Chondrocyte (in vitro differentiated cells): ENCODE results near the gene KLF14. TPM values are rescaled to one million over a fixed set of nuclear protein-coding genes. Genes with fewer than 3 reads are reported as not detected.
A peak's percentile ranks its signal among the peaks of the same experiment; 100 is the strongest.

Experiments used
- DNase-seq: peaks from one replicate; pipeline ENCODE4 v3.0.0; 2021; ENCODE audit warnings: mixed read lengths, low spot score
- H3K27ac Mint-ChIP-seq: one replicate; pipeline ENCODE4 v1.8.0; 2021; ENCODE audit warnings: mild to moderate bottlenecking, moderate library complexity, mixed read lengths; ENCODE audit not compliant: unreplicated experiment
- H3K27me3 Mint-ChIP-seq: 2 replicates; pipeline ENCODE4 v1.8.0; 2021; ENCODE audit warnings: low read depth, mixed read lengths
- H3K36me3 Mint-ChIP-seq: 2 replicates; pipeline ENCODE4 v1.8.0; 2021; ENCODE audit warnings: low read depth, mixed read lengths
- H3K4me1 Mint-ChIP-seq: 2 replicates; pipeline ENCODE4 v1.8.0; 2021; ENCODE audit warnings: low read depth, mild to moderate bottlenecking, mixed read lengths
- H3K4me3 Mint-ChIP-seq: one replicate; pipeline ENCODE4 v1.8.0; 2021; ENCODE audit warnings: mild to moderate bottlenecking, moderate library complexity, mixed read lengths; ENCODE audit not compliant: unreplicated experiment
- H3K9me3 Mint-ChIP-seq: 2 replicates; pipeline ENCODE4 v1.8.0; 2021; ENCODE audit warnings: low read depth, mixed read lengths
- CTCF ChIP-seq: fragments of 200-600 bp; sonication (generic); IDR thresholded peaks from 2 replicates; pipeline ENCODE4 v1.5.0; 2021; ENCODE audit warnings: antibody characterized with exemption, mild to moderate bottlenecking, moderate library complexity
- total RNA-seq: library from RNA; stranded (reverse); gene quantifications from 3 replicates; pipeline ENCODE4 v1.2.1, GENCODE V29; 2021

KLF14 gene
- total RNA-seq, 1 donor from 2014 or later = not detected

DNA sequence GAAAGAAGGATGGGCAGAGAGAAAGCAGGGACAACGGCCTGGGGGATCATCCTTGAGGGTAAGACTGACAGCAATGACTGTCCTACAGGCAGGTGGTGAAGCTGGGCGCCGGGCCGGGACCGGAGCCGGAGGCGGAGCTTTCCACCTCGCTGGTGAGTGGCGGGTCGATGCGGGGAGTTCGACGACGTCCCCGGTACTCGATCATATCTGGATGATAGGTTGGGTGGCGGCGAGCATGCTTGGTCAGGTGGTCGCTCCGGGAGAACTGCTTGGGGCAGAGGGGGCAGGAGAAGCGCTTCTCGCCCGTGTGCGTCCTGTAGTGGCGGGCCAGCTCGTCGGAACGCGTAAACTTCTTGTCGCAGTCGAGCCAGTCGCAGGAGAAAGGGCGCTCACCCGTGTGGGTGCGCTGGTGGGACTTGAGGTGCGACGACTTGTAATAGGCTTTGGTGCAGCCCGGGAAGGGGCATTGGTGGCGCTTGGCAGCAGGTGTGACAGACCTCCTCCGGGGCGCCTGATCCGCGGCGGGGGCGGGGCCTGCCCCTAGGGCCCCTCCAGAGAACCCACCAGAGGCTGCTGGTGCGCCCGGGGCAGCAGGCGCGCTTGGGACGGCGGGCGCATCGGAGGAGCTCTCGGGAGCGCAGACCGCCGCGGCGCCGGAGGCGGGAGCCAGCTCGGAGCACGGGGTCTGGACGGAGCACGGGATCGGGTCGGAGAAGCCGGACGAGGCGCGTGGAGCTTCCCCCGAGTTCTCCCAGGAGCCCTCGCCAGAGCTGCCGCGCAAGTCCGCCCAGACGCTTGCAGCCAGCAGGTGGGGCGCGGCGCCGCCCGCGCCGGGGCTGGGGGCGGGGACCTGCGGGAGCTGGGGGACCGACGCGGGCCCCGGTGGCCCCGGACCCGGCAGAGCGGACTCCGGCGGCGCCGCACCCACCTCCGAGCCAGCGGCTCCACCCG, 752 bp downstream of the KLF14 start:
- peaks cover 46% of the 10 kb centered on the region for H3K27me3 Mint-ChIP-seq
- H3K9me3 Mint-ChIP-seq = peaks cover 41% of the 10 kb centered on the region
- H3K36me3 Mint-ChIP-seq = peaks cover 28% of the 10 kb centered on the region
- peak; percentile 41 for TF ChIP-seq CTCF
- no peak for DNase-seq
- H3K4me1 Mint-ChIP-seq = peaks cover 7% of the 10 kb centered on the region
- H3K27ac Mint-ChIP-seq = no peak overlapping the region
- peak overlapping the region; percentile 51 for H3K4me3 Mint-ChIP-seq

GRCh38 chr7:130723784-130724183, 10.2 kb downstream of the KLF14 start:
- H3K36me3 Mint-ChIP-seq = no peaks in the 10 kb centered on the region
- no peak for DNase-seq
- H3K27ac Mint-ChIP-seq = no peak overlapping the region
- H3K27me3 Mint-ChIP-seq = peaks cover 13% of the 10 kb centered on the region
- no peaks in the 10 kb centered on the region for H3K4me1 Mint-ChIP-seq
- TF ChIP-seq CTCF = no peak
- H3K9me3 Mint-ChIP-seq = peaks cover 10% of the 10 kb centered on the region
- no peak overlapping the region for H3K4me3 Mint-ChIP-seq

DNA sequence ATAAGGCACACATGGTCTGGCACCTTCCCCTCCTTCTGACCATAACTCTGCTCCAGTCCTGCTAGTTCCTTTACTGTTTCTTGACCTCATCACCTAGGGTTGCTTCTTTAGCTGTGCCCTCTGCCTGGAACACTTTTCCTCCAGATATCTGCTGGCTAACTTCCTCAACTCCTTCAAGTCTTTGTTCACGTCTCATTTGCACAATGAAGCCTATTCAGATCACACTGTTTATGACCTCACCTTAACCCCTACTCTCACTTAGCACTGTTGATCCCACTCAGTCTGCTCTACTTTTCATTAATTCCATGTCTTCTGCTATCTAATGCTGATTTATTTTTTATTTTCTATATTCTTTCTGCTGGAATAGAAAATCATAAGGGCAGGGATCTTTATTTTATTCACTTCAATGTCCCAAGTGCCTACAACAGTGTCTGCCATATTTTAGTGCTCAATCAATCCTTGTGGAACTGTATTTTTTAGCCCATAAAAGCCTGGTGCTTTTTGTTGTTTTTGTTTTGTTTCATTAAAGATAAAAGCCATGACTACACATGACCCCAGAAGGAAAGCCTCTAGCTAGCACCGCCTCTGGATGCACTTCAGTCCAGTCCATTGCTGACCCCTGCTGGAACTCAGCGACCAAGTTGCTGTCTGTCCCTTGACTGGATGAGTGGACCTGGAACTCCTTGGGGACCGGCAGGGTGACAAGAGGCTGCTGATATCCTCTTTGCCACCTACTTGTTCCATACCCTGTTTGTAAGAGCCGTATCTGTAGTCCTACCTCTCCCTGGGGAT, 12.3 kb downstream of the KLF14 start:
- H3K27me3 Mint-ChIP-seq = peaks cover 6% of the 10 kb centered on the region
- TF ChIP-seq CTCF = peak; percentile 86
- no peak overlapping the region for H3K4me3 Mint-ChIP-seq
- no peaks in the 10 kb centered on the region for H3K4me1 Mint-ChIP-seq
- H3K9me3 Mint-ChIP-seq = no peaks in the 10 kb centered on the region
- no peak for DNase-seq
- H3K27ac Mint-ChIP-seq = no peak overlapping the region
- no peaks in the 10 kb centered on the region for H3K36me3 Mint-ChIP-seq

GRCh38 chr7:130719541-130719940, 14.5 kb downstream of the KLF14 start:
- no peak for DNase-seq
- Mint-ChIP-seq H3K9me3 (no peaks in the 10 kb centered on the region), H3K27me3 (peaks cover 3% of the 10 kb centered on the region)

More at GRCh38 chr7:130719541-130719940, 14.5 kb downstream of the KLF14 start:
- no peak for TF ChIP-seq CTCF
- Mint-ChIP-seq H3K36me3 (no peaks in the 10 kb centered on the region), H3K4me3 (no peak overlapping the region), H3K4me1 (no peaks in the 10 kb centered on the region), H3K27ac (no peak overlapping the region)
